Calu3 (cell line): ENCODE results near the gene SNAP91. TPM values are rescaled to one million over a fixed set of nuclear protein-coding genes. Genes with fewer than 3 reads are reported as not detected.

Experiments used
- BruUV-seq: library from RNA; stranded (reverse); fragments of 400-500 nt; replicated peaks from 2 replicates; lab custom pipeline; 2021; lab: Mats Ljungman, UMichigan
- CTCF ChIA-PET: fragments of 300-600 bp; sonication (Branson Sonifier 250); formaldehyde crosslinking; loops from one replicate; lab custom pipeline; 2022; ENCODE audit warnings: antibody characterized with exemption; lab: Charles Lee
- DNase-seq: peaks from one replicate; pipeline ENCODE4 v3.0.0; 2022
- H3K27ac Mint-ChIP-seq: one replicate; pipeline ENCODE4 v1.8.0; 2022; ENCODE audit warnings: mixed read lengths; ENCODE audit not compliant: unreplicated experiment
- H3K27me3 Mint-ChIP-seq: one replicate; pipeline ENCODE4 v1.8.0; 2022; ENCODE audit warnings: mixed read lengths; ENCODE audit not compliant: unreplicated experiment
- H3K36me3 Mint-ChIP-seq: one replicate; pipeline ENCODE4 v1.8.0; 2022; ENCODE audit warnings: mild to moderate bottlenecking, moderate library complexity, mixed read lengths; ENCODE audit not compliant: insufficient read depth, unreplicated experiment
- H3K4me1 Mint-ChIP-seq: one replicate; pipeline ENCODE4 v1.8.0; 2022; ENCODE audit warnings: mild to moderate bottlenecking, low read depth, mixed read lengths; ENCODE audit not compliant: unreplicated experiment
- H3K4me3 Mint-ChIP-seq: one replicate; pipeline ENCODE4 v1.8.0; 2022; ENCODE audit warnings: mild to moderate bottlenecking, low read depth, moderate library complexity, mixed read lengths; ENCODE audit not compliant: unreplicated experiment
- H3K9me3 Mint-ChIP-seq: one replicate; pipeline ENCODE4 v1.8.0; 2022; ENCODE audit warnings: low read depth, mixed read lengths; ENCODE audit not compliant: unreplicated experiment
- intact Hi-C: fragments of 100-400 bp; cut with micrococcal nuclease; formaldehyde crosslinking; loops from one replicate; pipeline ENCODE4 v1.10.0; 2022; ENCODE audit not compliant: unreplicated experiment
- total RNA-seq: library from RNA; stranded (reverse); gene quantifications from 2 replicates; pipeline ENCODE4 v1.2.3, GENCODE V29; 2022
- TF ChIP-seq, protein P1 (sequence below): fragments of 200-600 bp; IDR thresholded peaks from one replicate; pipeline ENCODE4 v1.8.0; 2022; ENCODE audit warnings: antibody characterized with exemption; ENCODE audit not compliant: unreplicated experiment

SNAP91 gene
- total RNA-seq, 1 experiment from 2014 or later, result not detected

GRCh38 chr6:83707829-83708545 is 914 bp downstream of the SNAP91 start:
- TF ChIP-seq, protein P1, sequence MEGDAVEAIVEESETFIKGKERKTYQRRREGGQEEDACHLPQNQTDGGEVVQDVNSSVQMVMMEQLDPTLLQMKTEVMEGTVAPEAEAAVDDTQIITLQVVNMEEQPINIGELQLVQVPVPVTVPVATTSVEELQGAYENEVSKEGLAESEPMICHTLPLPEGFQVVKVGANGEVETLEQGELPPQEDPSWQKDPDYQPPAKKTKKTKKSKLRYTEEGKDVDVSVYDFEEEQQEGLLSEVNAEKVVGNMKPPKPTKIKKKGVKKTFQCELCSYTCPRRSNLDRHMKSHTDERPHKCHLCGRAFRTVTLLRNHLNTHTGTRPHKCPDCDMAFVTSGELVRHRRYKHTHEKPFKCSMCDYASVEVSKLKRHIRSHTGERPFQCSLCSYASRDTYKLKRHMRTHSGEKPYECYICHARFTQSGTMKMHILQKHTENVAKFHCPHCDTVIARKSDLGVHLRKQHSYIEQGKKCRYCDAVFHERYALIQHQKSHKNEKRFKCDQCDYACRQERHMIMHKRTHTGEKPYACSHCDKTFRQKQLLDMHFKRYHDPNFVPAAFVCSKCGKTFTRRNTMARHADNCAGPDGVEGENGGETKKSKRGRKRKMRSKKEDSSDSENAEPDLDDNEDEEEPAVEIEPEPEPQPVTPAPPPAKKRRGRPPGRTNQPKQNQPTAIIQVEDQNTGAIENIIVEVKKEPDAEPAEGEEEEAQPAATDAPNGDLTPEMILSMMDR, result no peak
- no peak overlapping the region for H3K4me3 Mint-ChIP-seq
- no peaks in the 10 kb centered on the region for H3K36me3 Mint-ChIP-seq
- H3K4me1 Mint-ChIP-seq, result no peaks in the 10 kb centered on the region
- intact Hi-C loops, result no loop called here
- no peak overlapping the region for H3K27ac Mint-ChIP-seq
- H3K9me3 Mint-ChIP-seq, result peaks cover 3% of the 10 kb centered on the region
- CTCF ChIA-PET, result no interaction called here
- no TSS peak for BruUV-seq
- DNase-seq, result no peak
- no peaks in the 10 kb centered on the region for H3K27me3 Mint-ChIP-seq

DNA sequence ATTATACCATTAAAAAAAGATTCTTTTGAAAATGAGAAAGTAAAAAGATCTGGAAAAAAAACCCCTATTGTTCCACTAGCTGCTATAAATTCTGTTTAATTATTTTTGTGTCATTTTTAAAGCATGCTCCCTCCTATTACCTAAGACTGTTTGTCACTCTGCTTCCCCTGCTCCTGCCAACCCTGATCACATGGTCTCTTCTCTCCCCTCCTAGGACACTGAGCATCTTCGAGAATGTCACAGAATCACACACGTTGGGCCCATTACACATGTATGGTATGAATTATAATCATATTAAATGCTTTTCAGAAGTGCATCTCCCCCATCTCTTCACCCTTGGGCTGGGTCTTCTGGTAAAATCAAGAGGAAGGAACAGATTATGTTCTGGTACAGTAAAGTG is 6.2 kb downstream of the SNAP91 start:
- TF ChIP-seq, protein P1, result no peak
- Mint-ChIP-seq H3K9me3 (no peaks in the 10 kb centered on the region), H3K4me1 (no peaks in the 10 kb centered on the region), H3K36me3 (no peaks in the 10 kb centered on the region), H3K4me3 (no peak overlapping the region), H3K27me3 (no peaks in the 10 kb centered on the region), H3K27ac (no peak overlapping the region)
- no TSS peak for BruUV-seq
- CTCF ChIA-PET, result no interaction called here
- intact Hi-C loops, result no loop called here
- no peak for DNase-seq

GRCh38 chr6:83702077-83702476 is 6.8 kb downstream of the SNAP91 start:
- no peaks in the 10 kb centered on the region for H3K9me3 Mint-ChIP-seq
- TF ChIP-seq, protein P1, result no peak
- H3K4me3 Mint-ChIP-seq, result no peak overlapping the region
- no TSS peak for BruUV-seq
- CTCF ChIA-PET, result no interaction called here
- intact Hi-C loops, result no loop called here
- no peak for DNase-seq
- H3K36me3 Mint-ChIP-seq, result no peaks in the 10 kb centered on the region
- H3K4me1 Mint-ChIP-seq, result no peaks in the 10 kb centered on the region
- H3K27me3 Mint-ChIP-seq, result no peaks in the 10 kb centered on the region
- H3K27ac Mint-ChIP-seq, result no peak overlapping the region

GRCh38 chr6:83696674-83697073 is 12.2 kb downstream of the SNAP91 start:
- Mint-ChIP-seq H3K36me3 (no peaks in the 10 kb centered on the region), H3K27me3 (no peaks in the 10 kb centered on the region), H3K9me3 (no peaks in the 10 kb centered on the region), H3K27ac (no peak overlapping the region), H3K4me1 (peaks cover 10% of the 10 kb centered on the region), H3K4me3 (no peak overlapping the region)
- TF ChIP-seq, protein P1, result no peak
- intact Hi-C loops, result no loop called here
- DNase-seq, result no peak
- BruUV-seq, result no TSS peak
- CTCF ChIA-PET, result no interaction called here
